ENCODE results near the gene KRTAP19-6.

GRCh38 chr21:30590297-30590696 is 48.6 kb upstream of the KRTAP19-6 start, which contains the start of gene KRTAP22-2:
- TF ChIP-seq CTCF (IDR thresholded peaks at IDR 0.05; ENCODE audit: low read depth, low read length, missing input control) (no peak), YY1 (IDR thresholded peaks at IDR 0.05) (no peak), RAD21 (IDR thresholded peaks at IDR 0.05) (no peak), TAF1 (conservative IDR thresholded peaks at IDR 0.05) (no peak)
